H1 (cell line): Measurements from ENCODE around the gene SOAT2. TPM values are rescaled to one million over a fixed set of nuclear protein-coding genes. Genes with fewer than 3 reads are reported as not detected.

Experiments
- BACH1 ChIP-seq: IDR thresholded peaks from 2 replicates; pipeline ENCODE4 v1.6.1; 2012; ENCODE audit warnings: low read length, improper control_type of control experiment
- FOSL1 ChIP-seq: IDR thresholded peaks from 2 replicates; pipeline ENCODE4 v1.6.1; 2011; ENCODE audit warnings: mild to moderate bottlenecking, low read depth, low read length, moderate library complexity; ENCODE audit not compliant: insufficient read depth
- HDAC2 ChIP-seq, 2 experiments: fragments of 300-600 bp in 1 of 2; sonication (generic) in 1 of 2; IDR thresholded peaks; 2 replicates each; pipeline ENCODE4 v1.6.1; 2011 to 2012; ENCODE audit warnings: low read depth in 2 of 2, low read length in 2 of 2, mild to moderate bottlenecking in 2 of 2, moderate library complexity in 2 of 2, borderline replicate concordance in 1 of 2, inconsistent platforms in 1 of 2
- JUND ChIP-seq: IDR thresholded peaks from 2 replicates; pipeline ENCODE4 v1.6.1; 2011; ENCODE audit warnings: mild to moderate bottlenecking, improper control_type of control experiment, low read length
- POLR2A ChIP-seq, 2 experiments: IDR thresholded peaks; 1 replicate in 1 of 2; 2 replicates in 1 of 2; pipeline ENCODE4 v1.6.1; 2011; ENCODE audit warnings: low read depth in 2 of 2, low read length in 2 of 2, mild to moderate bottlenecking in 2 of 2; ENCODE audit errors: control extremely low read depth in 1 of 2
- SIN3A ChIP-seq, 2 experiments: IDR thresholded peaks in 1 of 2; conservative IDR thresholded peaks in 1 of 2; 2 replicates each; pipeline ENCODE4 v1.6.1; 2011 to 2012; ENCODE audit warnings: low read length in 2 of 2, improper control_type of control experiment in 1 of 2, low read depth in 1 of 2, mild to moderate bottlenecking in 1 of 2
- SP4 ChIP-seq: IDR thresholded peaks from 2 replicates; pipeline ENCODE4 v1.6.1; 2012; ENCODE audit warnings: low read length, inconsistent platforms
- polyA plus RNA-seq, 7 experiments: library from polyadenylated mRNA; depleted of rRNA in 3 of 7; stranded (reverse) in 5 of 7; unstranded in 2 of 7; fragments of >200 nt in 5 of 7; fragments of 200-250 nt in 2 of 7; gene quantifications; 1 replicate in 5 of 7; 2 replicates in 1 of 7; 4 replicates in 1 of 7; pipeline versions ENCODE4 v1.2.1 to v1.2.3, GENCODE V29; 2011 to 2013; ENCODE audit warnings: missing spikeins in 2 of 7, mixed read lengths in 2 of 7
- total RNA-seq: library from RNA; stranded (reverse); fragmentation: NEBNext Ultra II Directional; extraction: Animal tissue kit (Norgen Biotek cat#: 25700); gene quantifications from 2 replicates; pipeline ENCODE4 v1.2.1, GENCODE V29; 2021
- TF ChIP-seq, protein P1 (sequence below): fragments of 300-600 bp; sonication (generic); IDR thresholded peaks from 2 replicates; pipeline ENCODE4 v1.7.1; 2012; ENCODE audit warnings: low read length, moderate library complexity, mild to moderate bottlenecking, inconsistent platforms; ENCODE audit not compliant: insufficient replicate concordance
- TF ChIP-seq, protein P2 (sequence below): IDR thresholded peaks from 2 replicates; pipeline ENCODE4 v1.6.1; 2012; ENCODE audit warnings: inconsistent platforms

SOAT2 gene
- total and polyA plus RNA-seq, 2 of the 8 experiments (the other 6 are each of a cell fraction or from before 2014, with no cell fraction given) = 0.08 TPM; not detected in 1

DNA sequence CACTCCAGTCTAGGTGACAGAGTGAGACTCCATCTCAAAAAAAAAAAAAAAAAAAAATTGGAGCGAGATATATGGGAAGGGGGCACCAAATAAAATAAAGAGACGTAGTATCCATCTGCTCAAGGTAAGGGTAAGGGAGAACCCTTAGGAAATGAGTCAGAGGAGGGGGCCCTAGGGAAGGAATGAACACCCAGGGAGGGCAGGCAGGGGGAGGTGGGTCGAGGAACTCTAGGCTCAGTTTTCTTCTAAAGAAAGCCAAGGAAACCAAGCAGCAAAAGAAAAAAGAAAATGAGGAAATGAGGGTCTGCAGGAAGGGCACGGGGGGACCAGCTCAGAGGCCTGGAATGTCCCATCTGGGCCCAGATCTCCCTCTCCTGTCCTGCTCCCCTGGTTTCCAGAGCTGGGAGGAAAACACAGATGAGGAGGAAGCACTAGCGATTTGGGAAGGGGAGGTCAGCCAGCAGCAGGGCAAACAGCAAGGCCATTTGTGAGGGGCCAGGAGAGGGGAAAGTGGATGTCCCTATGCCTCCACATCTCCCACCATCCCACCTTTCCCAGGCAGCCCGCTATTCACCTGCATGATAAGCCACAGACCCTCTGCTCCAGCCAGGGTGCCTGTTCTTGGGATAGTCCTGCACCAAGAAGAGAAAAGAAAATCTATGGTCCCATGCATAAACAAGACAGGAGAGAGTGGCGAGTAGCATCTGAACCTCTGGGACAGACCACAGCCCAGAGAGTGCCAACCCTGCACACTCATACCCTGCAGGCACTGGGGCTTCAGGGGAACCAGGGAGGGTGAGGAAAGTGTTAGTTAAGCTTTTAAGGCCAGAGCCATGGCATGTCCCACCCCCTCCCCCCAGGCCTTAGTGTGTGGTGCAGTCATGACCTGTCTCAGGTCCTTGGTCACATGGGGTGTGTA is 36.0 kb upstream of the SOAT2 start (continued):
- TF ChIP-seq, protein P1, sequence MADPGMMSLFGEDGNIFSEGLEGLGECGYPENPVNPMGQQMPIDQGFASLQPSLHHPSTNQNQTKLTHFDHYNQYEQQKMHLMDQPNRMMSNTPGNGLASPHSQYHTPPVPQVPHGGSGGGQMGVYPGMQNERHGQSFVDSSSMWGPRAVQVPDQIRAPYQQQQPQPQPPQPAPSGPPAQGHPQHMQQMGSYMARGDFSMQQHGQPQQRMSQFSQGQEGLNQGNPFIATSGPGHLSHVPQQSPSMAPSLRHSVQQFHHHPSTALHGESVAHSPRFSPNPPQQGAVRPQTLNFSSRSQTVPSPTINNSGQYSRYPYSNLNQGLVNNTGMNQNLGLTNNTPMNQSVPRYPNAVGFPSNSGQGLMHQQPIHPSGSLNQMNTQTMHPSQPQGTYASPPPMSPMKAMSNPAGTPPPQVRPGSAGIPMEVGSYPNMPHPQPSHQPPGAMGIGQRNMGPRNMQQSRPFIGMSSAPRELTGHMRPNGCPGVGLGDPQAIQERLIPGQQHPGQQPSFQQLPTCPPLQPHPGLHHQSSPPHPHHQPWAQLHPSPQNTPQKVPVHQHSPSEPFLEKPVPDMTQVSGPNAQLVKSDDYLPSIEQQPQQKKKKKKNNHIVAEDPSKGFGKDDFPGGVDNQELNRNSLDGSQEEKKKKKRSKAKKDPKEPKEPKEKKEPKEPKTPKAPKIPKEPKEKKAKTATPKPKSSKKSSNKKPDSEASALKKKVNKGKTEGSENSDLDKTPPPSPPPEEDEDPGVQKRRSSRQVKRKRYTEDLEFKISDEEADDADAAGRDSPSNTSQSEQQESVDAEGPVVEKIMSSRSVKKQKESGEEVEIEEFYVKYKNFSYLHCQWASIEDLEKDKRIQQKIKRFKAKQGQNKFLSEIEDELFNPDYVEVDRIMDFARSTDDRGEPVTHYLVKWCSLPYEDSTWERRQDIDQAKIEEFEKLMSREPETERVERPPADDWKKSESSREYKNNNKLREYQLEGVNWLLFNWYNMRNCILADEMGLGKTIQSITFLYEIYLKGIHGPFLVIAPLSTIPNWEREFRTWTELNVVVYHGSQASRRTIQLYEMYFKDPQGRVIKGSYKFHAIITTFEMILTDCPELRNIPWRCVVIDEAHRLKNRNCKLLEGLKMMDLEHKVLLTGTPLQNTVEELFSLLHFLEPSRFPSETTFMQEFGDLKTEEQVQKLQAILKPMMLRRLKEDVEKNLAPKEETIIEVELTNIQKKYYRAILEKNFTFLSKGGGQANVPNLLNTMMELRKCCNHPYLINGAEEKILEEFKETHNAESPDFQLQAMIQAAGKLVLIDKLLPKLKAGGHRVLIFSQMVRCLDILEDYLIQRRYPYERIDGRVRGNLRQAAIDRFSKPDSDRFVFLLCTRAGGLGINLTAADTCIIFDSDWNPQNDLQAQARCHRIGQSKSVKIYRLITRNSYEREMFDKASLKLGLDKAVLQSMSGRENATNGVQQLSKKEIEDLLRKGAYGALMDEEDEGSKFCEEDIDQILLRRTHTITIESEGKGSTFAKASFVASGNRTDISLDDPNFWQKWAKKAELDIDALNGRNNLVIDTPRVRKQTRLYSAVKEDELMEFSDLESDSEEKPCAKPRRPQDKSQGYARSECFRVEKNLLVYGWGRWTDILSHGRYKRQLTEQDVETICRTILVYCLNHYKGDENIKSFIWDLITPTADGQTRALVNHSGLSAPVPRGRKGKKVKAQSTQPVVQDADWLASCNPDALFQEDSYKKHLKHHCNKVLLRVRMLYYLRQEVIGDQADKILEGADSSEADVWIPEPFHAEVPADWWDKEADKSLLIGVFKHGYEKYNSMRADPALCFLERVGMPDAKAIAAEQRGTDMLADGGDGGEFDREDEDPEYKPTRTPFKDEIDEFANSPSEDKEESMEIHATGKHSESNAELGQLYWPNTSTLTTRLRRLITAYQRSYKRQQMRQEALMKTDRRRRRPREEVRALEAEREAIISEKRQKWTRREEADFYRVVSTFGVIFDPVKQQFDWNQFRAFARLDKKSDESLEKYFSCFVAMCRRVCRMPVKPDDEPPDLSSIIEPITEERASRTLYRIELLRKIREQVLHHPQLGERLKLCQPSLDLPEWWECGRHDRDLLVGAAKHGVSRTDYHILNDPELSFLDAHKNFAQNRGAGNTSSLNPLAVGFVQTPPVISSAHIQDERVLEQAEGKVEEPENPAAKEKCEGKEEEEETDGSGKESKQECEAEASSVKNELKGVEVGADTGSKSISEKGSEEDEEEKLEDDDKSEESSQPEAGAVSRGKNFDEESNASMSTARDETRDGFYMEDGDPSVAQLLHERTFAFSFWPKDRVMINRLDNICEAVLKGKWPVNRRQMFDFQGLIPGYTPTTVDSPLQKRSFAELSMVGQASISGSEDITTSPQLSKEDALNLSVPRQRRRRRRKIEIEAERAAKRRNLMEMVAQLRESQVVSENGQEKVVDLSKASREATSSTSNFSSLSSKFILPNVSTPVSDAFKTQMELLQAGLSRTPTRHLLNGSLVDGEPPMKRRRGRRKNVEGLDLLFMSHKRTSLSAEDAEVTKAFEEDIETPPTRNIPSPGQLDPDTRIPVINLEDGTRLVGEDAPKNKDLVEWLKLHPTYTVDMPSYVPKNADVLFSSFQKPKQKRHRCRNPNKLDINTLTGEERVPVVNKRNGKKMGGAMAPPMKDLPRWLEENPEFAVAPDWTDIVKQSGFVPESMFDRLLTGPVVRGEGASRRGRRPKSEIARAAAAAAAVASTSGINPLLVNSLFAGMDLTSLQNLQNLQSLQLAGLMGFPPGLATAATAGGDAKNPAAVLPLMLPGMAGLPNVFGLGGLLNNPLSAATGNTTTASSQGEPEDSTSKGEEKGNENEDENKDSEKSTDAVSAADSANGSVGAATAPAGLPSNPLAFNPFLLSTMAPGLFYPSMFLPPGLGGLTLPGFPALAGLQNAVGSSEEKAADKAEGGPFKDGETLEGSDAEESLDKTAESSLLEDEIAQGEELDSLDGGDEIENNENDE = no peak
- no peak for TF ChIP-seq POLR2A (IDR thresholded peaks at IDR 0.05; ENCODE audit: control extremely low read depth in 1 of 2, low read depth in 2 of 2, low read length in 2 of 2)
- TF ChIP-seq BACH1 = no peak
- no peak for TF ChIP-seq SP4
- no peak for TF ChIP-seq JUND
- TF ChIP-seq FOSL1 = no peak
- TF ChIP-seq HDAC2 (IDR thresholded peaks at IDR 0.05; ENCODE audit: borderline replicate concordance in 1 of 2, low read depth in 2 of 2, low read length in 2 of 2) = no peak
- TF ChIP-seq, protein P2, sequence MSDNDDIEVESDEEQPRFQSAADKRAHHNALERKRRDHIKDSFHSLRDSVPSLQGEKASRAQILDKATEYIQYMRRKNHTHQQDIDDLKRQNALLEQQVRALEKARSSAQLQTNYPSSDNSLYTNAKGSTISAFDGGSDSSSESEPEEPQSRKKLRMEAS = no peak
- TF ChIP-seq SIN3A (conservative IDR thresholded peaks at IDR 0.05 in 1 of 2, IDR thresholded peaks at IDR 0.05 in 1 of 2; ENCODE audit: low read depth in 1 of 2, low read length in 2 of 2) = no peak
